Measurements from ENCODE around the gene EIF5B.

Gene EIF5B

GRCh38 chr2:99406137-99406536 is 68.9 kb downstream of the EIF5B start:
- TF ChIP-seq CTCF (IDR thresholded peaks at IDR 0.05; ENCODE audit: low read length, missing control alignments) = no peak
- DNase-seq (ENCODE audit: low read depth) = no peak
- no peak overlapping the region for H3K4me3 ChIP-seq (replicated peaks; ENCODE audit: low read depth, low read length)

- no peak overlapping the region for H3K4me3 ChIP-seq (replicated peaks; ENCODE audit: low read depth, low read length)
- TF ChIP-seq CTCF (IDR thresholded peaks at IDR 0.05; ENCODE audit: low read length, missing control alignments) = no peak
- DNase-seq (ENCODE audit: low read depth) = no peak
Observed at GRCh38 chr2:99410276-99410675, 73.1 kb downstream of the EIF5B start.

- TF ChIP-seq CTCF (IDR thresholded peaks at IDR 0.05; ENCODE audit: low read length, missing control alignments) = no peak
- DNase-seq (ENCODE audit: low read depth) = no peak
Observed at GRCh38 chr2:99414566-99414965, 77.4 kb downstream of the EIF5B start.

GRCh38 chr2:99417396-99417795 is 80.2 kb downstream of the EIF5B start:
- H3K4me3 ChIP-seq (replicated peaks; ENCODE audit: low read depth, low read length) = no peak overlapping the region
- no peak for TF ChIP-seq CTCF (IDR thresholded peaks at IDR 0.05; ENCODE audit: low read length, missing control alignments)
- DNase-seq (ENCODE audit: low read depth) = no peak

More at GRCh38 chr2:99414566-99414965, 77.4 kb downstream of the EIF5B start:
- H3K4me3 ChIP-seq (replicated peaks; ENCODE audit: low read depth, low read length) = no peak overlapping the region

- DNase-seq (ENCODE audit: low read depth) = peak; percentile 52
- no peak overlapping the region for H3K4me3 ChIP-seq (replicated peaks; ENCODE audit: low read depth, low read length)
- no peak for TF ChIP-seq CTCF (IDR thresholded peaks at IDR 0.05; ENCODE audit: low read length, missing control alignments)
Observed at GRCh38 chr2:99420031-99420430, 82.8 kb downstream of the EIF5B start.

GRCh38 chr2:99420751-99421299 is 83.6 kb downstream of the EIF5B start:
- peak; percentile 34 for DNase-seq (ENCODE audit: low read depth)
- no peak overlapping the region for H3K4me3 ChIP-seq (replicated peaks; ENCODE audit: low read depth, low read length)

More at GRCh38 chr2:99420751-99421299, 83.6 kb downstream of the EIF5B start:
- TF ChIP-seq CTCF (IDR thresholded peaks at IDR 0.05; ENCODE audit: low read length, missing control alignments) = no peak

All from fibroblast of pulmonary artery (primary cell).